ENCODE results near the gene ADAMTSL3.
"Not testable (repeated sequence)": the region's sequence is repeated elsewhere in the genome, so short reads cannot be mapped to it uniquely, and the experiment has no call there.

The ADAMTSL3 gene

GRCh38 chr15:83702314-83702713 lies 48.4 kb downstream of the ADAMTSL3 start:
- DNase-seq, result not testable (repeated sequence)

GRCh38 chr15:83708328-83708727 lies 54.4 kb downstream of the ADAMTSL3 start:
- DNase-seq, result no peak

GRCh38 chr15:83709241-83709640 lies 55.3 kb downstream of the ADAMTSL3 start:
- no peak for DNase-seq

GRCh38 chr15:83709811-83710210 lies 55.9 kb downstream of the ADAMTSL3 start:
- DNase-seq, result no peak

- DNase-seq, result no peak
These were observed 56.5 kb downstream of the ADAMTSL3 start for GRCh38 chr15:83710452-83710851.

GRCh38 chr15:83711236-83711635 lies 57.3 kb downstream of the ADAMTSL3 start:
- DNase-seq, result no peak

GRCh38 chr15:83713242-83713641 lies 59.3 kb downstream of the ADAMTSL3 start:
- DNase-seq, result no peak

GRCh38 chr15:83714939-83715628 lies 61.2 kb downstream of the ADAMTSL3 start:
- DNase-seq, result no peak

GRCh38 chr15:83716605-83717004 lies 62.7 kb downstream of the ADAMTSL3 start:
- DNase-seq, result no peak

- no peak for DNase-seq
These were observed 63.1 kb downstream of the ADAMTSL3 start for GRCh38 chr15:83717010-83717409.

- DNase-seq, result no peak
These were observed 66.5 kb downstream of the ADAMTSL3 start for GRCh38 chr15:83720468-83720867.

GRCh38 chr15:83721031-83721430 lies 67.1 kb downstream of the ADAMTSL3 start:
- no peak for DNase-seq

GRCh38 chr15:83721981-83722380 lies 68.1 kb downstream of the ADAMTSL3 start:
- no peak for DNase-seq

- DNase-seq, result no peak
These were observed 69.3 kb downstream of the ADAMTSL3 start for GRCh38 chr15:83723216-83723615.

- DNase-seq, result no peak
These were observed 78.3 kb downstream of the ADAMTSL3 start for GRCh38 chr15:83732196-83732595.

GRCh38 chr15:83732770-83733169 lies 78.8 kb downstream of the ADAMTSL3 start:
- no peak for DNase-seq

- DNase-seq, result no peak
These were observed 79.3 kb downstream of the ADAMTSL3 start for GRCh38 chr15:83733206-83733605.

GRCh38 chr15:83733691-83734090 lies 79.8 kb downstream of the ADAMTSL3 start:
- DNase-seq, result no peak

- no peak for DNase-seq
These were observed 80.6 kb downstream of the ADAMTSL3 start for GRCh38 chr15:83734487-83734886.

GRCh38 chr15:83739629-83740028 lies 85.7 kb downstream of the ADAMTSL3 start:
- no peak for DNase-seq

- no peak for DNase-seq
These were observed 91.8 kb downstream of the ADAMTSL3 start for GRCh38 chr15:83745771-83746170.

- DNase-seq, result no peak
These were observed 92.3 kb downstream of the ADAMTSL3 start for GRCh38 chr15:83746231-83746630.

- no peak for DNase-seq
These were observed 93.3 kb downstream of the ADAMTSL3 start for GRCh38 chr15:83747050-83747717.

GRCh38 chr15:83747718-83748110 lies 93.8 kb downstream of the ADAMTSL3 start:
- no peak for DNase-seq
